Panc1 (cell line): ENCODE data around the gene CD300A.

Experiments
- CTCF ChIP-seq: fragments of 450-650 bp; IDR thresholded peaks from 2 replicates; pipeline ENCODE4 v1.5.1; 2017; ENCODE audit warnings: mild to moderate bottlenecking
- POLR2AphosphoS5 ChIP-seq: IDR thresholded peaks from 2 replicates; pipeline ENCODE4 v1.6.1; 2012; ENCODE audit warnings: mild to moderate bottlenecking, low read depth, low read length, moderate library complexity
- REST ChIP-seq, 2 experiments: IDR thresholded peaks; 2 replicates each; pipeline ENCODE4 v1.6.1; 2011 to 2012; ENCODE audit warnings: low read depth in 2 of 2, control low read depth in 1 of 2, low read length in 1 of 2, mild to moderate bottlenecking in 1 of 2, moderate library complexity in 1 of 2; ENCODE audit not compliant: insufficient read depth in 1 of 2
- SIN3A ChIP-seq: IDR thresholded peaks from 2 replicates; pipeline ENCODE4 v1.6.1; 2012; ENCODE audit warnings: low read depth, mild to moderate bottlenecking, low read length, moderate library complexity, borderline replicate concordance; ENCODE audit not compliant: insufficient read depth

GRCh38 chr17:74449773-74450172 is 16.7 kb upstream of the CD300A start:
- TF ChIP-seq POLR2AphosphoS5 (no peak), CTCF (no peak), SIN3A (no peak), REST (IDR thresholded peaks at IDR 0.05; ENCODE audit: insufficient read depth in 1 of 2, low read depth in 2 of 2, low read length in 1 of 2) (no peak)
